Endodermal cell (in vitro differentiated cells): ENCODE measurements around the gene PITX2. TPM values are rescaled to one million over a fixed set of nuclear protein-coding genes. Genes with fewer than 3 reads are reported as not detected.
A peak's percentile ranks its signal among the peaks of the same experiment; 100 is the strongest.

Source experiments
- DNase-seq: peaks from one replicate; pipeline ENCODE4 v3.0.0-alpha.2; 2017
- H3K27ac ChIP-seq: 2 replicates; pipeline ENCODE4 v1.5.1; 2013; ENCODE audit warnings: mild to moderate bottlenecking, low read depth, low read length, moderate library complexity
- H3K27me3 ChIP-seq: 2 replicates; pipeline ENCODE4 v1.6.1; 2013; ENCODE audit warnings: mild to moderate bottlenecking, low read length, moderate library complexity; ENCODE audit not compliant: insufficient read depth, control insufficient read depth, poor library complexity, severe bottlenecking
- H3K36me3 ChIP-seq: 2 replicates; pipeline ENCODE4 v1.7.0; 2013; ENCODE audit warnings: mild to moderate bottlenecking, low read length, moderate library complexity; ENCODE audit not compliant: control insufficient read depth, insufficient read depth
- H3K4me1 ChIP-seq: one replicate; pipeline ENCODE4 v1.7.0; 2013; ENCODE audit warnings: low read length; ENCODE audit not compliant: control insufficient read depth, insufficient read depth
- H3K4me3 ChIP-seq: 2 replicates; pipeline ENCODE4 v1.5.1; 2013; ENCODE audit warnings: mild to moderate bottlenecking, low read length, moderate library complexity
- H3K9ac ChIP-seq: 2 replicates; pipeline ENCODE4 v1.6.1; 2013; ENCODE audit warnings: mild to moderate bottlenecking, low read length, moderate library complexity; ENCODE audit not compliant: poor library complexity, severe bottlenecking; ENCODE audit errors: extremely low read depth
- H3K9me3 ChIP-seq: 2 replicates; pipeline ENCODE4 v1.6.1; 2013; ENCODE audit warnings: mild to moderate bottlenecking, low read length, moderate library complexity; ENCODE audit not compliant: control insufficient read depth
- H3K27ac Mint-ChIP-seq: 2 replicates; pipeline ENCODE4 v1.8.0; 2020; ENCODE audit warnings: mixed read lengths
- H3K27me3 Mint-ChIP-seq: 2 replicates; pipeline ENCODE4 v1.8.0; 2021; ENCODE audit warnings: mild to moderate bottlenecking, mixed read lengths; ENCODE audit not compliant: insufficient read depth
- H3K36me3 Mint-ChIP-seq: 2 replicates; pipeline ENCODE4 v1.8.0; 2020; ENCODE audit warnings: low read depth, mixed read lengths
- H3K4me1 Mint-ChIP-seq: 2 replicates; pipeline ENCODE4 v1.8.0; 2020; ENCODE audit warnings: mixed read lengths
- H3K4me3 Mint-ChIP-seq: 2 replicates; pipeline ENCODE4 v1.8.0; 2020; ENCODE audit warnings: mild to moderate bottlenecking, moderate library complexity, mixed read lengths
- H3K9me3 Mint-ChIP-seq: 2 replicates; pipeline ENCODE4 v1.8.0; 2020; ENCODE audit warnings: mild to moderate bottlenecking, mixed read lengths
- WGBS, 2 experiments: methylation state at CpG; one replicate each; pipeline versions ENCODE4 v1.1.5 to v1.1.7; 2013; ENCODE audit warnings: missing lambda C conversion rate in 2 of 2, mixed read lengths in 1 of 2; ENCODE audit not compliant: insufficient coverage in 1 of 2, insufficient read length in 1 of 2; 5-methylcytosine and 5-hydroxymethylcytosine counted together
- total RNA-seq, 2 donors: library from RNA; stranded (reverse); fragmentation: NEBNext Ultra II Directional in 1 of 2; extraction: Animal tissue kit (Norgen Biotek cat#: 25700) in 1 of 2; gene quantifications; 2 replicates in 1 of 2; 3 replicates in 1 of 2; pipeline ENCODE4 v1.2.1, GENCODE V29; 2021
- TF ChIP-seq, protein P1 (sequence below): fragments of 200-600 bp; sonication (generic); conservative IDR thresholded peaks from 2 replicates; pipeline ENCODE4 v1.5.0; 2021; ENCODE audit warnings: antibody characterized with exemption, mild to moderate bottlenecking

Gene PITX2
- total RNA-seq, 2 donors from 2014 or later, result 28.8 to 32.7 TPM

DNA sequence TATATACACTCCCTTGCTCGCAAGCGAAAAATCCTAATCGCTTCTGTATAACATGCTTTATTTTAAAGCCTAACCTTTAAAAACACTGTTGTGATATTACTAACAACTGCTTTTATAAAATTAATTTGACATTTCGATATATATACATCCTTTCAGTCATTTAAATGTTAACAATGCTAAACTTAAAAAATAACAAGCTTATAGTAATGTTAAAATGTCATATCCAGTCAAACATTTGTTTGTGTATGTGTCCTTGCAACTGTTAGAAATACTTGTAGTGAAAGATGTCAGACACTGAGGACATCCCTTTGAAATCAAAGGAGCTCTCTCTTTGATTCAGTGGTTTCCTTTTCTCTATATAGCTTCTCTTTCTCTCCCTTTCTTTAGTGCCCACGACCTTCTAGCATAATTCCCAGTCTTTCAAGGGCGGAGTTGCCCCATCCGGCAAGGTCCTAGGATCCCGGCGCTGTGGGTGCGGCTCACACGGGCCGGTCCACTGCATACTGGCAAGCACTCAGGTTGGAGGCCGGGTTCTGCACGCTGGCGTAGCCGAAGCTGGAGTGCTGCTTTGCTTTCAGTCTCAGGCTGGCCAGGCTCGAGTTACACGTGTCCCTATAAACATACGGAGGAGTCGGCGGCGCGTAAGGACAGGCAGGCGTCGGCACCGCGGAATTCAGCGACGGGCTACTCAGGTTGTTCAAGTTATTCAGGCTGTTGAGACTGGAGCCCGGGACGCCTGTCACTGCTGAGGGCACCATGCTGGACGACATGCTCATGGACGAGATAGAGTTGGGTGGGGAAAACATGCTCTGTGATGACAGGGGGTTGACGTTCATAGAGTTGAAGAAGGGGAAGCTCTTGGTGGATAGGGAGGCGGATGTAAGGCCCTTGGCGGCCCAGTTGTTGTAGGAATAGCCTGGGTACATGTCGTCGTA, 5.0 kb downstream of the PITX2 start:
- peaks cover 37% of the 10 kb centered on the region for H3K4me1 Mint-ChIP-seq
- peaks cover 14% of the 10 kb centered on the region for H3K36me3 ChIP-seq
- H3K4me1 ChIP-seq, result peaks cover 2% of the 10 kb centered on the region
- peaks cover 13% of the 10 kb centered on the region for H3K27me3 Mint-ChIP-seq
- H3K9me3 Mint-ChIP-seq, result no peaks in the 10 kb centered on the region
- DNase-seq, result peak; percentile 90
- H3K4me3 Mint-ChIP-seq, result peak overlapping the region; percentile 97
- 6 to 7% methylated on average over 3 to 38 of the region's 38 CpGs for WGBS, 2 experiments
- TF ChIP-seq, protein P1, sequence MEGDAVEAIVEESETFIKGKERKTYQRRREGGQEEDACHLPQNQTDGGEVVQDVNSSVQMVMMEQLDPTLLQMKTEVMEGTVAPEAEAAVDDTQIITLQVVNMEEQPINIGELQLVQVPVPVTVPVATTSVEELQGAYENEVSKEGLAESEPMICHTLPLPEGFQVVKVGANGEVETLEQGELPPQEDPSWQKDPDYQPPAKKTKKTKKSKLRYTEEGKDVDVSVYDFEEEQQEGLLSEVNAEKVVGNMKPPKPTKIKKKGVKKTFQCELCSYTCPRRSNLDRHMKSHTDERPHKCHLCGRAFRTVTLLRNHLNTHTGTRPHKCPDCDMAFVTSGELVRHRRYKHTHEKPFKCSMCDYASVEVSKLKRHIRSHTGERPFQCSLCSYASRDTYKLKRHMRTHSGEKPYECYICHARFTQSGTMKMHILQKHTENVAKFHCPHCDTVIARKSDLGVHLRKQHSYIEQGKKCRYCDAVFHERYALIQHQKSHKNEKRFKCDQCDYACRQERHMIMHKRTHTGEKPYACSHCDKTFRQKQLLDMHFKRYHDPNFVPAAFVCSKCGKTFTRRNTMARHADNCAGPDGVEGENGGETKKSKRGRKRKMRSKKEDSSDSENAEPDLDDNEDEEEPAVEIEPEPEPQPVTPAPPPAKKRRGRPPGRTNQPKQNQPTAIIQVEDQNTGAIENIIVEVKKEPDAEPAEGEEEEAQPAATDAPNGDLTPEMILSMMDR, result no peak
- peaks cover 13% of the 10 kb centered on the region for H3K36me3 Mint-ChIP-seq
- no peaks in the 10 kb centered on the region for H3K9me3 ChIP-seq
- no peak overlapping the region for H3K27ac ChIP-seq
- peak overlapping the region; percentile 90 for H3K4me3 ChIP-seq
- peak overlapping the region; percentile 99 for H3K27ac Mint-ChIP-seq
- peak overlapping the region; percentile 100 for H3K9ac ChIP-seq
- no peaks in the 10 kb centered on the region for H3K27me3 ChIP-seq

DNA sequence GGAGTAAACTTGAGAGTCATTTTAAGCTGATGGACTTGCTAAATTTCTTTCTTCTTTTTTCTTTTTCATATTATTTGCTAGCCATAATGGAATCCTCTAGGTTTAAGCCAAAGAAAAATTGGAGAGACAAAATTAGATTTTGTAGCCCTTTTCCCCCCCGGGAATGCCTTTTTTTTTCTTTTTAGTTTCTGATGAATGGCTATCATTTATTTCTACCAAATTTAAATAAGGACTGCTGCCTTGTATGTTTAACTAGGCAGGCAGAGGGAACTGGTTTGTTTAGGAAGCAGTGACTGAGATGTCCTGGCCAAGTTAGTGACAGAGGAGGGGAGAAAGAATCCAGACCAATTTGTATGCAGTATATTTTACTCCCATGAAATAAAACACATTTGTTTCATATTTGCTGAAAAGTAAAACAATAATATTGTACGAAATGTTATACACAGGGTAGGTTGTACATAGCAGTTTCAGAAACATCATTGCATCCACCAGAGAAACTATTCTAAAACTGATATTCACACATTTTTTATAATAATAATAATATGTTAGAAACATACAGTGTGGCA, 5.7 kb downstream of the PITX2 start:
- Mint-ChIP-seq H3K27ac (no peak overlapping the region), H3K36me3 (peaks cover 20% of the 10 kb centered on the region), H3K4me3 (peak overlapping the region; percentile 97), H3K9me3 (no peaks in the 10 kb centered on the region), H3K27me3 (peaks cover 14% of the 10 kb centered on the region), H3K4me1 (peaks cover 45% of the 10 kb centered on the region)
- no peak for DNase-seq
- Histone ChIP-seq H3K4me3 (peak overlapping the region; percentile 90), H3K27ac (no peak overlapping the region), H3K27me3 (no peaks in the 10 kb centered on the region), H3K36me3 (peaks cover 22% of the 10 kb centered on the region), H3K9ac (peak overlapping the region; percentile 100), H3K9me3 (no peaks in the 10 kb centered on the region), H3K4me1 (peaks cover 9% of the 10 kb centered on the region)
- WGBS, 2 experiments, result 0 to 25% methylated on average over 1 to 2 of the region's 2 CpGs
- TF ChIP-seq, protein P1, result no peak

DNA sequence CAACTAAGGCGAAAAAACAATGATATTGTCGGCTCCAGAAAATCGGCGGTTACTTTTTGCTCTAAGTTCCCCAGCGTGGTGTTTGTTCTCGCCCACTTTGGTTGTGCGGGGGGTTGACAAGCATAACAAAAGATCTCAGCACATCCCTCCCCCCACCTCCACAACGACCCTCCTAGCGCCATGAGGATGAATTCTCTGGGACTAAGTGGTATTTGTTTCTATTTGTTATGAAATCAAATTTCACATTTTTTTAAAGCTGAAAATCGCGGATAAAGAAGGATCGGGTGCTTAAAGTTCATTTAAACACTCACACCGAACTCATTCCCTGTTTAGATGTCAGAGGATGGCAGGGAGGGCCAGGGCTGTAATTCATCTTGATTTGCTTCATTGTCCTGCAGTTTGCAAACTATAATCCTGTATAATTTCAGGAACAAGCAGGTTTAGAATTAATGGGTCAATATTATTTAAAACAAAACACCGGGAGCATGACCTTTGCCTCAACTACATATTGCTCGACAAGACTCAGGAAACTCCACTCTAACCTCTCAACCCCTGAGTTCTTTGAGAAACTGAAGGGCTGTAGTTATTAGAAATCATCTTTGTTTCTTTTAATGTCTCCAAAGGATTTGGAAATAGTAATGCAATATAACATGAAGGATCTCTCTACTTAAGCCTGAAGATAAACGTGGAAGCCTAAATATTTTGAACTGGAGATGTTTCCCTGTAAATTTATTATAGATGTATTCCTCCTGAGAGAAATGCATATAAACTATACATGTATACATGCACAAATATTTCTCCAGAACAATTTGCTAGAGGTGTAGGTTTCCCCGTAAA, 6.4 kb downstream of the PITX2 start:
- TF ChIP-seq, protein P1, result no peak
- Histone ChIP-seq H3K9ac (peak overlapping the region; percentile 100), H3K4me1 (peaks cover 13% of the 10 kb centered on the region), H3K27ac (peak overlapping the region; percentile 78), H3K36me3 (peaks cover 29% of the 10 kb centered on the region), H3K4me3 (peak overlapping the region; percentile 90), H3K27me3 (no peaks in the 10 kb centered on the region), H3K9me3 (no peaks in the 10 kb centered on the region)
- Mint-ChIP-seq H3K9me3 (no peaks in the 10 kb centered on the region), H3K4me3 (peak overlapping the region; percentile 97), H3K4me1 (peaks cover 47% of the 10 kb centered on the region), H3K27ac (peak overlapping the region; percentile 100), H3K36me3 (peaks cover 27% of the 10 kb centered on the region), H3K27me3 (peaks cover 15% of the 10 kb centered on the region)
- peak; percentile 79 for DNase-seq
- 0 to 2% methylated on average over 9 to 14 of the region's 17 CpGs for WGBS, 2 experiments
